Stimulated activated CD8-positive, alpha-beta memory T cell treated with anti-CD3 and anti-CD28 coated beads, Interleukin-12 subunit alpha, Interleukin-12 subunit beta, amount 100 ng/mL, for 24 hours (primary cell): ENCODE measurements around the gene ALMS1.
"Not testable (repeated sequence)": the region's sequence is repeated elsewhere in the genome, so short reads cannot be mapped to it uniquely, and the experiment has no call there.

Experiments
- DNase-seq: peaks from one replicate; pipeline ENCODE4 v3.0.0-alpha.2; 2020; ENCODE audit errors: extremely low read depth

The ALMS1 gene

DNA sequence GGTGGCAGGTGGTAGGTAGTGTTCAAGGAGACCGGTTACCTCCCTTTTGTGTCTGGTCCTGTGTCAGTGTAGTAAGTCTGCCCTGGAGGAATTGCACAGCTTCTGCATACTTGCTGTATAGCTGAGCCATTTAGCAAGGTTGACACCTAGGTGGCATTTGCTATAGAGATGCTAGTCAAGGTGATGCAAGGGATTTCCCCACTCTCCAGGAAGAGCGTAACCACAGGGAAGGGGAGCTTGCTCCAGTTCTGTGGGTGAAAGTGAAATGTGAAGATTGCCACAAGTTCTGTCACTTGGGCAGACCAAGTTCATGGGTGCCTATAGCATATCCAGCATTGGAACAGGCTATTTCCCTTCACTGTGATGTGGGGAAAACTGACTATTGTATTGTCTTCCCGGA is 228.5 kb downstream of the ALMS1 start:
- DNase-seq: no peak

GRCh38 chr2:73614997-73615396 is 229.4 kb downstream of the ALMS1 start:
- no peak for DNase-seq

- not testable (repeated sequence) for DNase-seq
Measured at GRCh38 chr2:73619925-73620324, 234.3 kb downstream of the ALMS1 start.

- not testable (repeated sequence) for DNase-seq
Measured at GRCh38 chr2:73624036-73624435, 238.4 kb downstream of the ALMS1 start.

- DNase-seq: not testable (repeated sequence)
Measured at GRCh38 chr2:73624625-73625024, 239.0 kb downstream of the ALMS1 start.

GRCh38 chr2:73626237-73626636 is 240.6 kb downstream of the ALMS1 start:
- DNase-seq: not testable (repeated sequence)

DNA sequence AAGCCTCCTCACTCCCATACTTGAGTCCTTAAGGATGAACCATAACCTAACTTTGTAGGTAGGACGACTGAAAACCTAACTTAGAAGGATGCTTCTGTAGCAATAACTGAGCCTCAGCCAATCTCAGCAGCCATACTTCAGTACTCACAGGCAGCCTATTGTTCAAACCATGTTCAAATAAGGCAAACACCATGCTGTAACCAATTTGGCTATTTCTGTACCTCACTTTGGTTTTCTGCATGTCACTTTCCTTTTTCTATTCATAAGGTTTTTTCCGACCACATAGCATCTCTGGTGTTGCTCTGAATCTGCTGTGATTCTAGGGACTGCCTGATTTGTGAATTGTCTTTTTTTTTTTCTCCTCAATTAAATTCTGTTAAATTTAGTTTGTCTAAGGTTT is 242.9 kb downstream of the ALMS1 start:
- not testable (repeated sequence) for DNase-seq

DNA sequence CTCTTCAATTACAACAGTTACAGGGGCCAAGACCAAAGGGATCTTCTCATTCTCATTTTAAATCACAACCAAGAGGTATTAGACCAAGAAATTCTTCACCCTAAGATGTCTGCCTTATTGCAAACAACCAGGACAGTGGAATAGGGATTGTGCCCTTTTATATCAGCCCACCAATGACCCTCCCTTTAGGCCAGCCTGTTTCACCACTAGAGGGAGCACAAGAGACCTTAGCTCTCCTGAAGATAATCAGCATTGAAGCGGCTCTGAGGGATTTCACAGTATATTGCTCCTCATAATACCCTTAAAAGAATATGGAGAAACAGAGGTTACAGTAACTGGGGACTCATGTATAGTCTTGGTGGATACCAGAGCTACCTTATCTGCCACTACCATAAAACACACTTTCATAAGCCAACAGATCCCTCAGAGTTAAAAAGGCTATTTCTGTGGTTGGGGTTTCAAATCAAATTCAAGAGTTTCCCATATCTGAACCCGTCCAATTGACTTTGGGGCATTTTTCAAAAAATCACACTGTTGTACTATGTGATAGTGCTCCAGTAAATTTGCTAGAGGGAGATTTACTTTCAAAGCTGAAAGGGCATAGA is 245.1 kb downstream of the ALMS1 start:
- not testable (repeated sequence) for DNase-seq

GRCh38 chr2:73636977-73637376 is 251.3 kb downstream of the ALMS1 start:
- DNase-seq: not testable (repeated sequence)

GRCh38 chr2:73638429-73638828 is 252.8 kb downstream of the ALMS1 start:
- DNase-seq: no peak

- DNase-seq: no peak
Measured at GRCh38 chr2:73640511-73640911, 254.9 kb downstream of the ALMS1 start.

GRCh38 chr2:73640946-73641766 is 255.5 kb downstream of the ALMS1 start:
- DNase-seq: no peak

DNA sequence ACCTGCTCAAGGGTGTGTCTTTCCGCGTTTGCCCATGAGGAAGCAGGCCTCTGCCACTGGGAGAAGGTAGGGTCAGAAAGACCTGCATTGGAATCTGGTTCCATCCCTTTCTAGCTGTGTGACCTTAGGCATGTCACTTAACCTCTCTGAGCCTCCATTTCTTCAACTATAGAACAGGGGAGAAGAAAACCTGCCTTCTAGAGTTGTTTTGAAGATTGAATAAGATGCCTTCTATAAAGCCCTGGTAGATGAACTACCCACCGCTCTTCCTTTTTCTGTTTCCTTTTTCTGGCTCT is 256.1 kb downstream of the ALMS1 start:
- no peak for DNase-seq

DNA sequence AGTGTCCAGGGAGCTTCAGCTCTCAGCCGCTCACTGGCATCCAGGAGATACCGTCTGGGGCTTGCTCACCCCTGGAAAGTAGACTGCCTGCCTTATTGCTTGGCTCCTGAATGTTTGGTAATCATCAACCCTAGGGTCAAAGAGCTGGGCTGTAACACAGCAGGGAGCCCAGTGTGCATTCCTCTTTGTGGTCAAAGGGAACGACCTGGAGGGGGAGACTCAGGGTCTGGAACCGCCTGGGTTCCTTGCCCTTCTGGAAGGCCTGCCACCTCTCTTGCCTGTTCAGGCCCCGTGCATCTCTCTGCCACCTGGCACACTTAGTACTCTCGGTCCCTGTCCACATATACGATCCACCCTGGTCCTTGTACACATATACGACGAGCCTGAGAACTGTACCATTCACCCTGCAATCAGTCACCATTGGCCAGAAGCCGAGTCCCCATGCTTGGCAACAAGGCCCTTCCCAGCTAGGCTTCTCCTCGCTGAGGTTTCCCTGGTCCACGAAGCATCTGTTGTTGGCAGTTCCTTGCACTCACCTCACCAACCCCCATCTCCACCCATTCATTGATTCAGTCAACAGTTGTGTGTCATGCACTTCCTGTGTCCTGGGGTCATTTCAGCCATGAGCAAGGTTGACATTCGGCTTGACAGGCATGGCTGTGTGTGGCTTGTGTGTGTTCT is 256.8 kb downstream of the ALMS1 start, which contains the start of gene NAT8:
TSS of gene NAT8 (minus strand) at position 85 of the 681 bp plus-strand sequence. CDS start 794 bp downstream, outside the sequence.
- no peak for DNase-seq

DNA sequence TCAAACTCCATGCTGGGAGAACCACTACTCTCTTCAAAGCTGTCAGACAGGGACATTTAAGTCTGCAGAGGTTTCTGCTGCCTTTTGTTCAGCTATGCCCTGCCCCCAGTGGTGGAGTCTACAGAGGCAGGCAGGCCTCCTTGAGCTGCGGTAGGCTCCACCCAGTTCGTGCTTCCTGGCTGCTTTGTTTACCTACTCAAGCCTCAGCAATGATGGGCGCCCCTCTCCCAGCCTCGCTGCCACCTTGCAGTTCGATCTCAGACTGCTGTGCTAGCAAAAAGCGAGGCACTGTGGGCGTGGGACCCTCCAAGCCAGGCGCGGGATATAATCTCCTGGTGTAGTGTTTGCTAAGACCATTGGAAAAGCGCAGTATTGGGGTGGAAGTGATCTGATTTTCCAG is 262.1 kb downstream of the ALMS1 start:
- not testable (repeated sequence) for DNase-seq

- DNase-seq: no peak
Measured at GRCh38 chr2:73651591-73652230, 266.1 kb downstream of the ALMS1 start.

- DNase-seq: no peak
Measured at GRCh38 chr2:73652348-73652747, 266.7 kb downstream of the ALMS1 start.

DNA sequence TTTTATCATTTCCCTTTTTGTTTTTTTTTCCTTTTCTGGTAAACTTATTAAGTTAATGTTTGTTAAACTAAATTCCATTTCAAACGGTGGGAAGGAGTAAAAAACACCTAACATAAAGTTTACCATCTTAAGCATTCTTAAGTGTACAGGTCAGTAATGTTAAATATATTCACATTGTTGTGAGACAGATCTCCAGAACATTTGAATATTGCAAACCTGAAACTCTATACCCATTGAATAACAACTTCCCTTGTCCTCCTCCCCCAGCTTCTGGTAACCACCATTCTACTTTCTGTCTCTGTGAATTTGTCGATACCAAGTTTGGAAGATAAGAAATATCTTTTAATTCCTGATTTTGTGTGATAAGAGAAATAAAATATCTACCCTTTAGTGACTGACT is 268.5 kb downstream of the ALMS1 start:
- DNase-seq: no peak
